ENCODE measurements around the gene ZNF117. TPM values are rescaled to one million over a fixed set of nuclear protein-coding genes. Genes with fewer than 3 reads are reported as not detected.

ZNF117 gene
- total and polyA plus RNA-seq, 9 of the 15 experiments (the other 6 are each of a cell fraction or from before 2014, with no cell fraction given), result 2.5 to 18.9 (median 14.1) TPM

GRCh38 chr7:65037740-65038688 lies 47.2 kb upstream of the ZNF117 start (continued):
- TF ChIP-seq NFRKB (IDR thresholded peaks at IDR 0.05; ENCODE audit: low read depth) (peak; percentile 60; the same call in 1 of the 2 replicates), CCNT2 (IDR thresholded peaks at IDR 0.05; ENCODE audit: borderline replicate concordance, extremely low read depth, insufficient read length, low read depth, low read length) (peak; percentile 37), CBFA2T2 (conservative IDR thresholded peaks at IDR 0.05) (no peak), HBP1 (CRISPR knock-in tag; IDR thresholded peaks at IDR 0.05) (no peak), ZNF780A (CRISPR knock-in tag; IDR thresholded peaks at IDR 0.05) (no peak), ZFX (CRISPR knock-in tag; IDR thresholded peaks at IDR 0.05) (peak; percentile 79), SIX5 (IDR thresholded peaks at IDR 0.05; ENCODE audit: borderline replicate concordance in 1 of 2, insufficient read depth in 1 of 2, low read depth in 1 of 2, low read length in 2 of 2) (no peak), SUPT5H (IDR thresholded peaks at IDR 0.05) (peak; percentile 70), POLR2B (IDR thresholded peaks at IDR 0.05; ENCODE audit: low read depth, partially characterized antibody) (peak; percentile 53), TFAP4 (CRISPR knock-in tag; IDR thresholded peaks at IDR 0.05; ENCODE audit: borderline replicate concordance) (0 out of 2 replicates have a peak, but pooled peaks have one; percentile 29), RBFOX2 (IDR thresholded peaks at IDR 0.05; ENCODE audit: low read depth, low read length) (peak; percentile 84), SMARCA4 (IDR thresholded peaks at IDR 0.05) (no peak), EGR1 (conservative IDR thresholded peaks at IDR 0.05) (peak; percentile 79), ERF (CRISPR knock-in tag; IDR thresholded peaks at IDR 0.05) (no peak), CEBPG (CRISPR knock-in tag; IDR thresholded peaks at IDR 0.05) (no peak), CEBPG (tag; conservative IDR thresholded peaks at IDR 0.05 in 1 of 2, IDR thresholded peaks at IDR 0.05 in 1 of 2) (no peak)
- TF ChIP-seq, protein P1, sequence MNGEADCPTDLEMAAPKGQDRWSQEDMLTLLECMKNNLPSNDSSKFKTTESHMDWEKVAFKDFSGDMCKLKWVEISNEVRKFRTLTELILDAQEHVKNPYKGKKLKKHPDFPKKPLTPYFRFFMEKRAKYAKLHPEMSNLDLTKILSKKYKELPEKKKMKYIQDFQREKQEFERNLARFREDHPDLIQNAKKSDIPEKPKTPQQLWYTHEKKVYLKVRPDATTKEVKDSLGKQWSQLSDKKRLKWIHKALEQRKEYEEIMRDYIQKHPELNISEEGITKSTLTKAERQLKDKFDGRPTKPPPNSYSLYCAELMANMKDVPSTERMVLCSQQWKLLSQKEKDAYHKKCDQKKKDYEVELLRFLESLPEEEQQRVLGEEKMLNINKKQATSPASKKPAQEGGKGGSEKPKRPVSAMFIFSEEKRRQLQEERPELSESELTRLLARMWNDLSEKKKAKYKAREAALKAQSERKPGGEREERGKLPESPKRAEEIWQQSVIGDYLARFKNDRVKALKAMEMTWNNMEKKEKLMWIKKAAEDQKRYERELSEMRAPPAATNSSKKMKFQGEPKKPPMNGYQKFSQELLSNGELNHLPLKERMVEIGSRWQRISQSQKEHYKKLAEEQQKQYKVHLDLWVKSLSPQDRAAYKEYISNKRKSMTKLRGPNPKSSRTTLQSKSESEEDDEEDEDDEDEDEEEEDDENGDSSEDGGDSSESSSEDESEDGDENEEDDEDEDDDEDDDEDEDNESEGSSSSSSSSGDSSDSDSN (IDR thresholded peaks at IDR 0.05; ENCODE audit: borderline replicate concordance in 1 of 2, low read depth in 2 of 2, low read length in 2 of 2), result peak in 1 of 2 experiments; percentile 66; a peak in 1 of 4 replicates
- TF ChIP-seq, protein P2, sequence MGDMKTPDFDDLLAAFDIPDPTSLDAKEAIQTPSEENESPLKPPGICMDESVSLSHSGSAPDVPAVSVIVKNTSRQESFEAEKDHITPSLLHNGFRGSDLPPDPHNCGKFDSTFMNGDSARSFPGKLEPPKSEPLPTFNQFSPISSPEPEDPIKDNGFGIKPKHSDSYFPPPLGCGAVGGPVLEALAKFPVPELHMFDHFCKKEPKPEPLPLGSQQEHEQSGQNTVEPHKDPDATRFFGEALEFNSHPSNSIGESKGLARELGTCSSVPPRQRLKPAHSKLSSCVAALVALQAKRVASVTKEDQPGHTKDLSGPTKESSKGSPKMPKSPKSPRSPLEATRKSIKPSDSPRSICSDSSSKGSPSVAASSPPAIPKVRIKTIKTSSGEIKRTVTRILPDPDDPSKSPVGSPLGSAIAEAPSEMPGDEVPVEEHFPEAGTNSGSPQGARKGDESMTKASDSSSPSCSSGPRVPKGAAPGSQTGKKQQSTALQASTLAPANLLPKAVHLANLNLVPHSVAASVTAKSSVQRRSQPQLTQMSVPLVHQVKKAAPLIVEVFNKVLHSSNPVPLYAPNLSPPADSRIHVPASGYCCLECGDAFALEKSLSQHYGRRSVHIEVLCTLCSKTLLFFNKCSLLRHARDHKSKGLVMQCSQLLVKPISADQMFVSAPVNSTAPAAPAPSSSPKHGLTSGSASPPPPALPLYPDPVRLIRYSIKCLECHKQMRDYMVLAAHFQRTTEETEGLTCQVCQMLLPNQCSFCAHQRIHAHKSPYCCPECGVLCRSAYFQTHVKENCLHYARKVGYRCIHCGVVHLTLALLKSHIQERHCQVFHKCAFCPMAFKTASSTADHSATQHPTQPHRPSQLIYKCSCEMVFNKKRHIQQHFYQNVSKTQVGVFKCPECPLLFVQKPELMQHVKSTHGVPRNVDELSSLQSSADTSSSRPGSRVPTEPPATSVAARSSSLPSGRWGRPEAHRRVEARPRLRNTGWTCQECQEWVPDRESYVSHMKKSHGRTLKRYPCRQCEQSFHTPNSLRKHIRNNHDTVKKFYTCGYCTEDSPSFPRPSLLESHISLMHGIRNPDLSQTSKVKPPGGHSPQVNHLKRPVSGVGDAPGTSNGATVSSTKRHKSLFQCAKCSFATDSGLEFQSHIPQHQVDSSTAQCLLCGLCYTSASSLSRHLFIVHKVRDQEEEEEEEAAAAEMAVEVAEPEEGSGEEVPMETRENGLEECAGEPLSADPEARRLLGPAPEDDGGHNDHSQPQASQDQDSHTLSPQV (IDR thresholded peaks at IDR 0.05), result no peak

All from K562 (cell line).